Measurements from ENCODE around the gene SOAT2.
"Not testable (repeated sequence)": the region's sequence is repeated elsewhere in the genome, so short reads cannot be mapped to it uniquely, and the experiment has no call there.

DNA sequence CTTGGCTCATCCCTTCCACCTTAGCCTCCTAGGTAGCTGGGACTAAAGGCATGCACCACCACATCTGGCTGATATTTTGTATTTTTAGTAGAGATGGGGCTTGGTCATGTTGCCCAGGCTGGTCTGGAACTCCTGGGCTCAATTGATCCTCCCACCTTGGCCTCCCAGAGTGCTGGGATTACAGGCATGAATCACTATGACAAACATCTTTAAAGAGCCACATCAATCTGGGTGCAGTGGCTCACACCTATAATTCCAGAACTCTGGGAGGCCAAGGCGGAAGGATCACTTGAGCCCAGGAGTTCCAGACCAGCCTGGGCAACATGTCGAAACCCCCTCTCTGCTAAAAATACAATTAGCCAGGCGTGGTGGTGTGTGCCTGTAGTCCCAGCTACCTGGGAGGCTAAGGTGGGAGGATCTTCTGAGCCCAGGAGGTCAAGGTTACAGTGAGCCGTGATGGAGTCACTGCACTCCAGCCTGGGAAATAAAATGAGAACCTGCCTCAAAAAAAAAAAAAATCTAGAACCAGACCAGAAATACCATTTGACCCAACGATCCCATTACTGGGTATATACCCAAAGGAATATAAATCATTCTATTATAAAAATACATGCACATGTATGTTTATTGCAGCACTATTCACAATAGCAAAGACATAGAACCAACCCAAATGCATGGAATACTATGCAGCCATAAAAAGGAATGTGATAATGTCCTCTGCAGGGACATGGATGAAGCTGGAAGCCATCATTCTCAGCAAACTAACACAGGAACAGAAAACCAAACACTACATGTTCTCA lies 8.3 kb upstream of the SOAT2 start:
- TF ChIP-seq, protein P1, sequence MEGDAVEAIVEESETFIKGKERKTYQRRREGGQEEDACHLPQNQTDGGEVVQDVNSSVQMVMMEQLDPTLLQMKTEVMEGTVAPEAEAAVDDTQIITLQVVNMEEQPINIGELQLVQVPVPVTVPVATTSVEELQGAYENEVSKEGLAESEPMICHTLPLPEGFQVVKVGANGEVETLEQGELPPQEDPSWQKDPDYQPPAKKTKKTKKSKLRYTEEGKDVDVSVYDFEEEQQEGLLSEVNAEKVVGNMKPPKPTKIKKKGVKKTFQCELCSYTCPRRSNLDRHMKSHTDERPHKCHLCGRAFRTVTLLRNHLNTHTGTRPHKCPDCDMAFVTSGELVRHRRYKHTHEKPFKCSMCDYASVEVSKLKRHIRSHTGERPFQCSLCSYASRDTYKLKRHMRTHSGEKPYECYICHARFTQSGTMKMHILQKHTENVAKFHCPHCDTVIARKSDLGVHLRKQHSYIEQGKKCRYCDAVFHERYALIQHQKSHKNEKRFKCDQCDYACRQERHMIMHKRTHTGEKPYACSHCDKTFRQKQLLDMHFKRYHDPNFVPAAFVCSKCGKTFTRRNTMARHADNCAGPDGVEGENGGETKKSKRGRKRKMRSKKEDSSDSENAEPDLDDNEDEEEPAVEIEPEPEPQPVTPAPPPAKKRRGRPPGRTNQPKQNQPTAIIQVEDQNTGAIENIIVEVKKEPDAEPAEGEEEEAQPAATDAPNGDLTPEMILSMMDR (IDR thresholded peaks at IDR 0.05): not testable (repeated sequence)
- TF ChIP-seq POLR2A (IDR thresholded peaks at IDR 0.05): not testable (repeated sequence)
